Coronary artery (tissue), 2 donors: Measurements from ENCODE around the gene TIMM22.
"Not testable (repeated sequence)": the region's sequence is repeated elsewhere in the genome, so short reads cannot be mapped to it uniquely, and the experiment has no call there.

Source experiments
- DNase-seq: peaks from one replicate; pipeline ENCODE4 v3.0.0-alpha.2; 2017; ENCODE audit warnings: low spot score
- H3K27ac ChIP-seq, 2 donors: fragments of 200-600 bp; sonication (generic); one replicate each; pipeline ENCODE4 v1.5.1; 2016 to 2019
- H3K4me3 ChIP-seq: fragments of 200-600 bp; sonication (generic); 2 replicates; pipeline ENCODE4 v1.5.1; 2016; ENCODE audit warnings: mild to moderate bottlenecking, moderate library complexity
- TF ChIP-seq, protein P1 (sequence below): fragments of 200-600 bp; sonication (generic); IDR thresholded peaks from one replicate; pipeline ENCODE4 v1.5.1; 2019; ENCODE audit warnings: antibody characterized with exemption

TIMM22 gene

DNA sequence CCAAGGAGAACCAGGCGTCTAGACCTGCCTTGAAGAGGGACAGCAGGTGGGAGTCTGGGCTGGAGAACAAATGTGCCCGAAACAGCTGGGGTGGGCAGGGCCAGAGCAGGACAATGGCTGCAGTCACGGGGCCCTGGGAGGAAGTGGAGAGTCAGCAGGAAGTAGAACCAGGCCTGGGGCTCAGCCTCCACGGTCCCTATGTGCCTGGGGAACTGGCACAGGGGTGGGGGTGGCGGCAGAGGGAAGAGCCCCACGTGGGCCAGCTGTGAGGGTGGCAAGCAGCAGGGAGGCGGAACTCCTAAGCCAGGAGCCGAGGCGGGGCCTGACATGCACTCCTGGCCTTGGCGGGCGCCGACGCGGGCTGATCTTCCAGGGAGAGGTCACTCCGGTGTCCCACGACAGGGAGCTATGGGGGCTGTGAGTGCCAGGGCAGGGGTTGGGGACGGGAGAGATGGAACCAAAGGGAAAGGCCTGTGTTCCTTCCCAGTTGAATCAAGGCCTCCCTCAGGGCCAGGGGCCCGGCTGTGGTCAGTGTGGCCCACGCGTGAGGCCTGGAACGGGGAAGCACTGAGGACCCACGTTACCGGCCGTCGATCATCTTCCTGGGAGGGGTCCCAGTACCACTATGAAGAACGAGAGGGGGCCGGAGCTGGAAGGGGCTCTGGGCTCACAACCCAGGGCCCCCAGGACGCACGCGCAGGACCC is 42.7 kb downstream of the TIMM22 start:
- H3K4me3 ChIP-seq = peak overlapping the region; percentile 53
- TF ChIP-seq, protein P1, sequence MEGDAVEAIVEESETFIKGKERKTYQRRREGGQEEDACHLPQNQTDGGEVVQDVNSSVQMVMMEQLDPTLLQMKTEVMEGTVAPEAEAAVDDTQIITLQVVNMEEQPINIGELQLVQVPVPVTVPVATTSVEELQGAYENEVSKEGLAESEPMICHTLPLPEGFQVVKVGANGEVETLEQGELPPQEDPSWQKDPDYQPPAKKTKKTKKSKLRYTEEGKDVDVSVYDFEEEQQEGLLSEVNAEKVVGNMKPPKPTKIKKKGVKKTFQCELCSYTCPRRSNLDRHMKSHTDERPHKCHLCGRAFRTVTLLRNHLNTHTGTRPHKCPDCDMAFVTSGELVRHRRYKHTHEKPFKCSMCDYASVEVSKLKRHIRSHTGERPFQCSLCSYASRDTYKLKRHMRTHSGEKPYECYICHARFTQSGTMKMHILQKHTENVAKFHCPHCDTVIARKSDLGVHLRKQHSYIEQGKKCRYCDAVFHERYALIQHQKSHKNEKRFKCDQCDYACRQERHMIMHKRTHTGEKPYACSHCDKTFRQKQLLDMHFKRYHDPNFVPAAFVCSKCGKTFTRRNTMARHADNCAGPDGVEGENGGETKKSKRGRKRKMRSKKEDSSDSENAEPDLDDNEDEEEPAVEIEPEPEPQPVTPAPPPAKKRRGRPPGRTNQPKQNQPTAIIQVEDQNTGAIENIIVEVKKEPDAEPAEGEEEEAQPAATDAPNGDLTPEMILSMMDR = no peak
- no peak for DNase-seq
- peak overlapping the region; percentile 22 to 81 for H3K27ac ChIP-seq

DNA sequence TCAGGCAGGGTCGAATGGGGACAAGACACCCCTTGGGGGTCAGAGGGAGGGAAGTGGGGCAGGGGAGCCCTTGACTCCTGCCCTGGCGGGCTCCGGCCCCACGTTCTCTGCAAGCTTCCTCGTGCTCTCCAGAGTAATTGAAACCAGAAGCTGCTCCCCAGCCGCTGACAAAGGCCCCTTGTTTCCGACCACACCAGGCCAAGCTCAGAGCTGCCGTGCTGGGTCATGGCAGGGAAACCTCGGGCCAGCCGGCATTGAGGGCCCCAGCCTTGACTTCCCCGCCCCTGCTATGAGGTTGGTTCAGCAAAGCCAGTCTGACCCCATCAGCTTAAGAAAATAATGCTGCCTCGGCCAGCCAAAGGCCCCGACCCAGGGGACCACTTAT is 43.3 kb downstream of the TIMM22 start:
- no peak for DNase-seq
- peak overlapping the region; percentile 22 to 81 for H3K27ac ChIP-seq
- peak overlapping the region; percentile 53 for H3K4me3 ChIP-seq
- TF ChIP-seq, protein P1 = no peak

- no peak overlapping the region for H3K27ac ChIP-seq
Measured at GRCh38 chr17:1041746-1042145, 44.8 kb downstream of the TIMM22 start.

DNA sequence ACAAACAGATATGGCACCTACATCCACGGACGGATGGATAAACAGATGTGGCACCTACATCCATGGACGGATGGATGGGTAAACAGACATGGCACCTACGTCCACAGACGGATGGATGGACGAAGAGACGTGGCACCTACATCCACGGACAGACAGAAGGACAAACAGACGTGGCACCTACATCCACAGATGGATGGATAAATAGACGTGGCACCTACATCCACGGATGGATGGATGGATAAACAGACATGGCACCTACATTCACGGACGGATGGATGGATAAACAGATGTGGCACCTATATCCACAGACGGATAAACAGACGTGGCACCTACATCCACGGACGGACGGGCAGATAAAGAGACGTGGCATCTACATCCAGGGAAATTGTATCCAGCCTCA is 45.6 kb downstream of the TIMM22 start:
- TF ChIP-seq, protein P1 = no peak
- H3K27ac ChIP-seq = peak overlapping the region in 1 of 2 donors; percentile 58
- DNase-seq = no peak
- no peak overlapping the region for H3K4me3 ChIP-seq

More at GRCh38 chr17:1041746-1042145, 44.8 kb downstream of the TIMM22 start:
- no peak for DNase-seq
- TF ChIP-seq, protein P1 = no peak
- H3K4me3 ChIP-seq = no peak overlapping the region

DNA sequence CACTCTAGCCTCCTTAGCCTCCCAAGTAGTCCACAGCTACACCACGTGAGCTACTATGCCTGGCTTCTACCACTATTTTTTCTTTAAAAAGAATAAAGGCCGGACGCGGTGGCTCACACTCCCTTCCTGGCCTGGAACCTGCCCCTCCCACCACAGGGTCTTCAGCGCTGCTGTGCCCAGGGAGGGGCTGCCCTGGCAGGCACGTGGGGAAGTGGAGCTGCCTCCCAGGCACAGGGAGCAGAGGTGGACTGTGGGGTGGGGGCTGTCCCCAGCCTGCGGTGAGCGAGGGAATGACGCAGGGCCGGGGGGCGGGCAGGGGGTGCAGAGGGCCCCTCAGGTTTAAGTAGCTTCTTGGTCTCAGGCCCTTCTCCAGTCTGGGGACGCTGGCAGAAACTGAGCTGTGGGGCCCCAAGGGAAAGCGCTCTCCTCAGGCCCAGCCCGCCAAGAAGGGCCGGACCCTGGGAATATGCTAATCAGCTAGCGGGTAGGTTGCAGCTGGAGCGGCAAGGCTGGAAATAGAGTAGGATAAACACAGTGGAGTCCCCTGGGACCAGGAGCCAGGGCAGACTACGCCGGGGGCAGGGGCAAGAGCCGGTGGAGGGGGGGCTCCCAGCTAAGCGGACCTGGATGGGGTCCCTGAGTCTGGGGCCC is 46.8 kb downstream of the TIMM22 start:
- DNase-seq = peak; percentile 93
- TF ChIP-seq, protein P1 = no peak
- Histone ChIP-seq H3K27ac (peak overlapping the region; percentile 87 to 92), H3K4me3 (peak overlapping the region; percentile 63)

- DNase-seq = not testable (repeated sequence)
- H3K27ac ChIP-seq = peak overlapping the region; percentile 87 to 92
- peak overlapping the region; percentile 63 for H3K4me3 ChIP-seq
Measured at GRCh38 chr17:1044387-1045009, 47.6 kb downstream of the TIMM22 start.

- no peak for DNase-seq
- H3K4me3 ChIP-seq = no peak overlapping the region
- peak overlapping the region; percentile 92 to 97 for H3K27ac ChIP-seq
- TF ChIP-seq, protein P1 = no peak
Measured at GRCh38 chr17:1045456-1045855, 48.5 kb downstream of the TIMM22 start.
